Lower leg skin (tissue), 3 donors: ENCODE results near the gene EIF6.

Experiments
- POLR2A ChIP-seq, 2 donors: fragments of 450-650 bp; IDR thresholded peaks; one replicate each; pipeline ENCODE4 v1.6.1; 2016 to 2017; ENCODE audit warnings: antibody characterized with exemption in 2 of 2, mild to moderate bottlenecking in 1 of 2, moderate library complexity in 1 of 2
- TF ChIP-seq, protein P1 (sequence below), 3 donors: fragments of 450-650 bp; IDR thresholded peaks; one replicate each; pipeline ENCODE4 v1.5.1; 2016; ENCODE audit warnings: antibody characterized with exemption in 3 of 3, mild to moderate bottlenecking in 3 of 3, moderate library complexity in 2 of 3

DNA sequence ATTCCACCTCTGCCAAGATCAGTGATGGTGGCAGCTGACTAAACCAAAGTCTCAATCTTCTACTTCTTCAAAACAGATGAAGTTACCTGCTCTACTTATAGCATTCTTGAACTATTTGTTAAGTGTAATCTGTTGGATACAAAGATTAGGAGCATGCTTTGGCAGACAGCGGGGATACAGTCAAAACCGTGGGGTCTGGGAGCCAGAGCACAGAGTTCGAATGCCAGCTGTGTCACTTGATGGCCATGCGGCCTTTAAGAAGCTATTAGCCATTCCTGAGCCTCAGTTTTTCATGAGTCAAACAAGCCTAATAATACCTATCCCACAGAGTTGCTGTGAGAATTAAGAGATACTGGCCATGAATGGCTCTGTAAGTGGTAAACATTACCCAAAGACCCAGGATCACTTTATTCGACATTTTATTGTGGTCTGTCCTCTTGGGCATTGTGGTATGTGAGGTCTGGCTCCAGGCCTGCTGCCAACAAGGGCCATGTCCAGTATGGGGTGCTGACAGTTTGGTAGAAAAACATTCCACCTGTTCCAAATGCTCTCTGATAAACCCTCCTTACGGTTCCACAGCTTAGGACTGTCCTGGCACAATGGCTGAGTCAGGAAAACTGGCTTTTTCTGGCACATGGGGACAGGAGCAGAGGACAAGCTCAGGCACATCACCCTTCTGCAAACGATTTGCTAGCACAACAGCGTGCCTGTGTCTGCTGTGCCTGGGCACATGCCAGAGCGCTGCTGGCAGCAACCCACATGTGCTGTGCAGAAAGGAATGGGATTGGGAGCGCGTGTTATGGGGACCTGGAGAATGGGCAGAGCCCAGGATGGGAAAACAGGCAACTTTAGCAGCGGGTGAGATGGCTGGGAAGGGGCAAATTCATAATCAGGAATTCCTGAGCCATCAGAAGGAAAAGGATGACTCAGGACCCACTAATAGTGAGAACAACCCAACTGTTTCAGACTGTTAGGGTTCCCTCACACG, 23.4 kb upstream of the EIF6 start:
- TF ChIP-seq, protein P1, sequence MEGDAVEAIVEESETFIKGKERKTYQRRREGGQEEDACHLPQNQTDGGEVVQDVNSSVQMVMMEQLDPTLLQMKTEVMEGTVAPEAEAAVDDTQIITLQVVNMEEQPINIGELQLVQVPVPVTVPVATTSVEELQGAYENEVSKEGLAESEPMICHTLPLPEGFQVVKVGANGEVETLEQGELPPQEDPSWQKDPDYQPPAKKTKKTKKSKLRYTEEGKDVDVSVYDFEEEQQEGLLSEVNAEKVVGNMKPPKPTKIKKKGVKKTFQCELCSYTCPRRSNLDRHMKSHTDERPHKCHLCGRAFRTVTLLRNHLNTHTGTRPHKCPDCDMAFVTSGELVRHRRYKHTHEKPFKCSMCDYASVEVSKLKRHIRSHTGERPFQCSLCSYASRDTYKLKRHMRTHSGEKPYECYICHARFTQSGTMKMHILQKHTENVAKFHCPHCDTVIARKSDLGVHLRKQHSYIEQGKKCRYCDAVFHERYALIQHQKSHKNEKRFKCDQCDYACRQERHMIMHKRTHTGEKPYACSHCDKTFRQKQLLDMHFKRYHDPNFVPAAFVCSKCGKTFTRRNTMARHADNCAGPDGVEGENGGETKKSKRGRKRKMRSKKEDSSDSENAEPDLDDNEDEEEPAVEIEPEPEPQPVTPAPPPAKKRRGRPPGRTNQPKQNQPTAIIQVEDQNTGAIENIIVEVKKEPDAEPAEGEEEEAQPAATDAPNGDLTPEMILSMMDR (IDR thresholded peaks at IDR 0.05) = no peak
- TF ChIP-seq POLR2A (IDR thresholded peaks at IDR 0.05) = no peak
